ENCODE measurements around the gene H3-3A. TPM values are rescaled to one million over a fixed set of nuclear protein-coding genes. Genes with fewer than 3 reads are reported as not detected.

H3-3A gene
- total and polyA plus RNA-seq, 2 experiments from 2014 or later = 913 to 2,407 TPM

DNA sequence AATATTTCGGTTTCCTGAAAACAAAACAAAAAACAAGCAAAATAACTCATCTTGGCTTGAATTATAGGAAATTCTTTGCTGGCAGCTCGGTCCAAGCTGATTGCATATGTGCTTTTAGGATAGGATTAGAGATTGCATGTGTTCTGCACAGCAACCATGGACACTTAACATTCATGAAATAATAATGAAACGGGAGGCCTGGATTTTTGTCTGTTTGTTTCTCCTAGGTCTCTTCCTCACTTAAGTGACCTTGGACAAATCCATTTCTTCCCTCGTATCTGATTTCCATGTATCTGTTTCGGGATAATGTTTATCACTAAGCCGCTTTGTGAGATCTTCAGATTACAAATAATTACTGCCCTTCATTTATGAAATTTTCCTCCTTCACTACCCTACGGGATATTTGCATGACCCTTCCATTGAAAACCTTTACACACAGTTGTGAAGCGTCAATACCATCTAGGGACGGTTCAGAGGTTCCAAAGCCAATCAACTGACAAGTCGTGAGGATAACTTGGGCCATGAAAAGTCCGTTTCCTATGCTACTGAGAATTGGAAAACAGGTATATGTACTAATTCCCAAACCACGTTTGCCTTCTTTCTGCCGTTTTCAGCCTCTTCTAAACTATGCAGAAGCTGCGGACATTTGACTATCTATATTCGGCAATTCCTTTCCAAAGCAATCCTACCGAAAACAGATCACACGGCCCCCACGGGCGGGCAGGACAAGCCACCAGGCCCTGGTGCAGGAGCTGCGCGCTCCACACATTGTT is 1.3 kb upstream of the H3-3A start:
- Histone ChIP-seq H3K36me3 (ENCODE audit: insufficient read depth) (peaks cover 12% of the 10 kb centered on the region), H3K4me2 (peak overlapping the region; percentile 88), H2AFZ (peak overlapping the region; percentile 72; the same call in 1 of the 2 replicates), H3F3A (replicated peaks; ENCODE audit: low read depth) (peaks cover 7% of the 10 kb centered on the region; the same call in 1 of the 2 replicates), H3K4me3 (peak overlapping the region; percentile 92), H3K27ac (ENCODE audit: low read depth) (peak overlapping the region; percentile 98), H3K27me3 (ENCODE audit: insufficient read depth) (no peaks in the 10 kb centered on the region), H3K9me2 (ENCODE audit: insufficient read depth) (no peaks in the 10 kb centered on the region), H3K79me2 (replicated peaks; ENCODE audit: insufficient read depth) (peaks cover 49% of the 10 kb centered on the region), H3K4me1 (ENCODE audit: insufficient read depth) (peaks cover 26% of the 10 kb centered on the region), H4K20me1 (replicated peaks; ENCODE audit: insufficient read depth) (peaks cover 20% of the 10 kb centered on the region)
- Mint-ChIP-seq H3K9me3 (peaks cover 5% of the 10 kb centered on the region; the same call in 2 of the 3 replicates), H3K4me3 (peak overlapping the region; percentile 93), H3K27ac (peak overlapping the region; percentile 99), H3K4me1 (peaks cover 25% of the 10 kb centered on the region), H3K27me3 (ENCODE audit: insufficient read depth, low read depth, poor library complexity) (peaks cover 25% of the 10 kb centered on the region), H3K36me3 (ENCODE audit: low read depth) (peaks cover 50% of the 10 kb centered on the region)
- DNase-seq (ENCODE audit: low spot score) (no peak), ATAC-seq (no peak)
- TF ChIP-seq STAT1 (IDR thresholded peaks at IDR 0.05; ENCODE audit: unreplicated experiment) (no peak), ZNF114 (CRISPR knock-in tag; IDR thresholded peaks at IDR 0.05) (no peak), NANOG (IDR thresholded peaks at IDR 0.05; ENCODE audit: borderline replicate concordance) (no peak), EZH2 (IDR thresholded peaks at IDR 0.05; ENCODE audit: low read depth, unreplicated experiment) (no peak), ZNF331 (CRISPR knock-in tag; IDR thresholded peaks at IDR 0.05; ENCODE audit: low read depth) (no peak), CREB1 (CRISPR knock-in tag; IDR thresholded peaks at IDR 0.05; ENCODE audit: low read depth) (no peak)
- TF ChIP-seq, protein P1, sequence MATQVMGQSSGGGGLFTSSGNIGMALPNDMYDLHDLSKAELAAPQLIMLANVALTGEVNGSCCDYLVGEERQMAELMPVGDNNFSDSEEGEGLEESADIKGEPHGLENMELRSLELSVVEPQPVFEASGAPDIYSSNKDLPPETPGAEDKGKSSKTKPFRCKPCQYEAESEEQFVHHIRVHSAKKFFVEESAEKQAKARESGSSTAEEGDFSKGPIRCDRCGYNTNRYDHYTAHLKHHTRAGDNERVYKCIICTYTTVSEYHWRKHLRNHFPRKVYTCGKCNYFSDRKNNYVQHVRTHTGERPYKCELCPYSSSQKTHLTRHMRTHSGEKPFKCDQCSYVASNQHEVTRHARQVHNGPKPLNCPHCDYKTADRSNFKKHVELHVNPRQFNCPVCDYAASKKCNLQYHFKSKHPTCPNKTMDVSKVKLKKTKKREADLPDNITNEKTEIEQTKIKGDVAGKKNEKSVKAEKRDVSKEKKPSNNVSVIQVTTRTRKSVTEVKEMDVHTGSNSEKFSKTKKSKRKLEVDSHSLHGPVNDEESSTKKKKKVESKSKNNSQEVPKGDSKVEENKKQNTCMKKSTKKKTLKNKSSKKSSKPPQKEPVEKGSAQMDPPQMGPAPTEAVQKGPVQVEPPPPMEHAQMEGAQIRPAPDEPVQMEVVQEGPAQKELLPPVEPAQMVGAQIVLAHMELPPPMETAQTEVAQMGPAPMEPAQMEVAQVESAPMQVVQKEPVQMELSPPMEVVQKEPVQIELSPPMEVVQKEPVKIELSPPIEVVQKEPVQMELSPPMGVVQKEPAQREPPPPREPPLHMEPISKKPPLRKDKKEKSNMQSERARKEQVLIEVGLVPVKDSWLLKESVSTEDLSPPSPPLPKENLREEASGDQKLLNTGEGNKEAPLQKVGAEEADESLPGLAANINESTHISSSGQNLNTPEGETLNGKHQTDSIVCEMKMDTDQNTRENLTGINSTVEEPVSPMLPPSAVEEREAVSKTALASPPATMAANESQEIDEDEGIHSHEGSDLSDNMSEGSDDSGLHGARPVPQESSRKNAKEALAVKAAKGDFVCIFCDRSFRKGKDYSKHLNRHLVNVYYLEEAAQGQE (IDR thresholded peaks at IDR 0.05; ENCODE audit: unreplicated experiment) = no peak

GRCh38 chr1:226061841-226062557 is 517 bp upstream of the H3-3A start:
- H3K27me3 ChIP-seq (ENCODE audit: insufficient read depth) = no peaks in the 10 kb centered on the region
- peaks cover 30% of the 10 kb centered on the region for H3K4me1 Mint-ChIP-seq
- H3K4me3 ChIP-seq = peak overlapping the region; percentile 92
- H3K4me2 ChIP-seq = peak overlapping the region; percentile 88
- peaks cover 28% of the 10 kb centered on the region for H3K4me1 ChIP-seq (ENCODE audit: insufficient read depth)
- peaks cover 17% of the 10 kb centered on the region for H3K36me3 ChIP-seq (ENCODE audit: insufficient read depth)
- H3K4me3 Mint-ChIP-seq = peak overlapping the region; percentile 93
- peaks cover 56% of the 10 kb centered on the region for H3K79me2 ChIP-seq (replicated peaks; ENCODE audit: insufficient read depth)
- peaks cover 5% of the 10 kb centered on the region; the same call in 2 of the 3 replicates for H3K9me3 Mint-ChIP-seq
- peak overlapping the region; percentile 98 for H3K27ac ChIP-seq (ENCODE audit: low read depth)
- peaks cover 55% of the 10 kb centered on the region for H3K36me3 Mint-ChIP-seq (ENCODE audit: low read depth)
- DNase-seq (ENCODE audit: low spot score) = peak; percentile 86
- H3K27me3 Mint-ChIP-seq (ENCODE audit: insufficient read depth, low read depth, poor library complexity) = peaks cover 23% of the 10 kb centered on the region
- H3F3A ChIP-seq (replicated peaks; ENCODE audit: low read depth) = peaks cover 8% of the 10 kb centered on the region
- ATAC-seq = peak; percentile 70
- H2AFZ ChIP-seq = peak overlapping the region; percentile 72; the same call in 1 of the 2 replicates
- peaks cover 28% of the 10 kb centered on the region for H4K20me1 ChIP-seq (replicated peaks; ENCODE audit: insufficient read depth)
- H3K9me2 ChIP-seq (ENCODE audit: insufficient read depth) = no peaks in the 10 kb centered on the region
- H3K27ac Mint-ChIP-seq = peak overlapping the region; percentile 99
- TF ChIP-seq, protein P1 (IDR thresholded peaks at IDR 0.05; ENCODE audit: unreplicated experiment) = no peak
- peak; percentile 85 for TF ChIP-seq POLR2AphosphoS5 (IDR thresholded peaks at IDR 0.05; ENCODE audit: low read depth)

Data from GM23338 (cell line).